ENCODE results near the gene GSK3B.

The GSK3B gene

DNA sequence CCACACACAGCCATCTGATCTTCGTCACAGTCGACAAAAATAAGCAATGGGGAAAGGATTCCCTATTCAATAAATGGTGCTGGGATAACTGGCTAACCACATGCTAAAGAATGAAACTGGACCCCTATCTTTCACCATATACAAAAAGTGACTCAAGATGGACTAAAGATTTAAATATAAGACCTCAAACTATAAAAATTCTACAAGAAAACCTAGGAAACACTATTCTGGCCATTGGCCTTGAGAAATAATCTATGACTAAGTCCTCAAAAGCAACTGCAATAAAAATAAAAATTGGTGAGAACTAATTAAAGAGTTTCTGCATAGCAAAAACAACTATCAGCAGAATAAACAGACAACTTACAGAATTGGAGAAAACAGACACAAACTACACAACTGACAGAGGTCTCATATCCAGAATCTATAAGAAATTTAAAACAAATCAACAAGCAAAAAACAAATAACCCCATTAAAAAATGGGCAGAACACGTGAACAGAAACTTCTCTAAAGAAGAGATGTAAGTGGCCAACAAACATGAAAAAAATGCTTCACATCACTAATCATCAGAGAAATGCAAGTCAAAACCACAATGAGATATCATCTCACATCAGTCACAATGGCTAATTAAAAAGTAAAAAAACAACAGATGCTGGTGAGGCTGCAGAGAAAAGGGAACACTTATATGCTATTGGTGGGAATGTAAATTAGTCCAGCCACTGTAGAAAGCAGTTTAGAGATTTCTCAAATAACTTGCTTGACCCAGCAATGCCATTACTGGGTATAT, 208.3 kb downstream of the GSK3B start:
- Histone ChIP-seq H3K36me3 (no peaks in the 10 kb centered on the region; the same call in 1 of the 2 replicates), H3K4me1 (0 out of 2 replicates have a peak, but pooled peaks cover 5% of the 10 kb centered on the region), H3K9me3 (no peaks in the 10 kb centered on the region), H3K4me3 (ENCODE audit: low read depth, low read length) (no peak overlapping the region), H3K27me3 (no peaks in the 10 kb centered on the region)
- no peak for DNase-seq
- TF ChIP-seq, protein P1, sequence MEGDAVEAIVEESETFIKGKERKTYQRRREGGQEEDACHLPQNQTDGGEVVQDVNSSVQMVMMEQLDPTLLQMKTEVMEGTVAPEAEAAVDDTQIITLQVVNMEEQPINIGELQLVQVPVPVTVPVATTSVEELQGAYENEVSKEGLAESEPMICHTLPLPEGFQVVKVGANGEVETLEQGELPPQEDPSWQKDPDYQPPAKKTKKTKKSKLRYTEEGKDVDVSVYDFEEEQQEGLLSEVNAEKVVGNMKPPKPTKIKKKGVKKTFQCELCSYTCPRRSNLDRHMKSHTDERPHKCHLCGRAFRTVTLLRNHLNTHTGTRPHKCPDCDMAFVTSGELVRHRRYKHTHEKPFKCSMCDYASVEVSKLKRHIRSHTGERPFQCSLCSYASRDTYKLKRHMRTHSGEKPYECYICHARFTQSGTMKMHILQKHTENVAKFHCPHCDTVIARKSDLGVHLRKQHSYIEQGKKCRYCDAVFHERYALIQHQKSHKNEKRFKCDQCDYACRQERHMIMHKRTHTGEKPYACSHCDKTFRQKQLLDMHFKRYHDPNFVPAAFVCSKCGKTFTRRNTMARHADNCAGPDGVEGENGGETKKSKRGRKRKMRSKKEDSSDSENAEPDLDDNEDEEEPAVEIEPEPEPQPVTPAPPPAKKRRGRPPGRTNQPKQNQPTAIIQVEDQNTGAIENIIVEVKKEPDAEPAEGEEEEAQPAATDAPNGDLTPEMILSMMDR (IDR thresholded peaks at IDR 0.05; ENCODE audit: low read depth, low read length), result no peak

DNA sequence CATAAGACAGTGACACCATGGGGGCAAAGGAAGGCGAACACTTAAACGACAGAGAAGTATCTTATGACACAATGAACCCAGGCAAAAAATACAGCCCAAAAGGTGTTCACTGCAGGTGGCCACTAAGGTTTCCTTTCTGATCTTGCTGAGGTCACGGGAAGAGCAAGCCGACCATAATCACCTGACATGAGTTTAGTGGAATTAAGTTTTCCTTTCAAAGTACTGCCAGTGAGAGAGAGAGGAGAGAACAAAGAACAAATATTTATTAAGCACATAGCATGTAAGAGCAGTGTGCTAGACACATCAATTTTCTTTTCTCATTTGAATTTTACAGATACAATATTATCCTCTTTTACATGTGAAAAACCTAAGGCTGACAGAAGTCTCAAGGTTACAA, 210.1 kb downstream of the GSK3B start:
- TF ChIP-seq, protein P1 (IDR thresholded peaks at IDR 0.05; ENCODE audit: low read depth, low read length), result no peak
- H3K4me3 ChIP-seq (ENCODE audit: low read depth, low read length), result no peak overlapping the region

DNA sequence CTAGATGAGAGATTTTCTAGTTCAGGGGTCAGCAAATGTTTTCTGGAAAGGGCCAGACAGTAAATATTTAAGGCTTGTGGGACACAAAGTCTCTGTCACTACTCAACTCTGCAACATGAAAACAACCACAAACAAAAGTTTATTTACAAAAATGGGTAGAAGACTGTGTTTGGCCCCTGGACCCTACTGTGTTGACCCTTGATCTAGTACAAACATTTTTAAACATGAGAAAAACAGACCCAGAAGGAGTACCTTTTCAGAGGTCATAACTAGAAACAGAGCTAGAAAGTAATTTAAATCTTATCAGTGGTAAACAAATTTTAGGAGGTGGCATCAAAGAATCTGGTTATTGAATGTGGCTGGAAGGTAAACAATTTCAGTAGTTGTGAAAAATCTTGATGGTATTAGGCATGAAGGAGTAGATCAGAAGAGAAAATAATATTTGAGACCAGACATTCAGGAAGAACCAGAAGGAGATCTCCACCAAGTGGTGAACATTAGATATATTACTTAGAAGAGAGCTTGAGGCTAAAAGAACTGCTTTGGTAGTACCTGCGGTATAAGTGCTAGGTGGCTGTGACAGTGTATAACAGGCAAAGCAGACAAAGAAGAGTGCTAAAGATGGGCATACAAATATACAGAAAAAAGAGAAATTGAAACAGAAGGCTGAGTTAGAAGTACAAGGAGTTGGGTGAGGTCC, 210.6 kb downstream of the GSK3B start:
- H3K9me3 ChIP-seq, result no peaks in the 10 kb centered on the region
- DNase-seq, result no peak
- TF ChIP-seq, protein P1 (IDR thresholded peaks at IDR 0.05; ENCODE audit: low read depth, low read length), result no peak
- no peaks in the 10 kb centered on the region for H3K27me3 ChIP-seq
- peaks cover 8% of the 10 kb centered on the region for H3K36me3 ChIP-seq
- H3K4me1 ChIP-seq, result 0 out of 2 replicates have a peak, but pooled peaks cover 5% of the 10 kb centered on the region
- H3K4me3 ChIP-seq (ENCODE audit: low read depth, low read length), result no peak overlapping the region

More for the DNA sequence above, 210.1 kb downstream of the GSK3B start:
- H3K4me1 ChIP-seq, result 0 out of 2 replicates have a peak, but pooled peaks cover 5% of the 10 kb centered on the region
- H3K36me3 ChIP-seq, result peaks cover 8% of the 10 kb centered on the region
- H3K27me3 ChIP-seq, result no peaks in the 10 kb centered on the region
- DNase-seq, result no peak
- H3K9me3 ChIP-seq, result no peaks in the 10 kb centered on the region

DNA sequence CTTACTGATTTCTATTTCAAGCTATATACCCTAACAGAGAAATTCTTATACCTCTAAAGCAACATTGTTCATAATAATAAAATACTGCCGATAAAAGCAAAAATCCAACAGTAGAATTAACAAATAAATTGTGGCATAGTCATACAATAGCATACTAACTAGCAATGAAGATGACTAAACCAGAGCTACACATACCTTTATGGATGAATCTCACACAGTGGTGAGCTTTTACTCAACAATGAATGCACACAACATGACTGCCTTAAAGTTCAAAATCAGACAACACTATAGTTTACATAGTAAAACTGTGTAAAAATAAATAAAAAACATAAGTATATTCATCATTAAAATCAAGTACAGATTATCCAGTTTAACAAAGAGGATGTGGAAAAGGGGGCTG, 213.3 kb downstream of the GSK3B start:
- H3K4me1 ChIP-seq, result 0 out of 2 replicates have a peak, but pooled peaks cover 5% of the 10 kb centered on the region
- H3K36me3 ChIP-seq, result peaks cover 8% of the 10 kb centered on the region
- no peak for DNase-seq
- H3K9me3 ChIP-seq, result no peaks in the 10 kb centered on the region
- H3K4me3 ChIP-seq (ENCODE audit: low read depth, low read length), result no peak overlapping the region
- TF ChIP-seq, protein P1 (IDR thresholded peaks at IDR 0.05; ENCODE audit: low read depth, low read length), result no peak
- no peaks in the 10 kb centered on the region for H3K27me3 ChIP-seq

DNA sequence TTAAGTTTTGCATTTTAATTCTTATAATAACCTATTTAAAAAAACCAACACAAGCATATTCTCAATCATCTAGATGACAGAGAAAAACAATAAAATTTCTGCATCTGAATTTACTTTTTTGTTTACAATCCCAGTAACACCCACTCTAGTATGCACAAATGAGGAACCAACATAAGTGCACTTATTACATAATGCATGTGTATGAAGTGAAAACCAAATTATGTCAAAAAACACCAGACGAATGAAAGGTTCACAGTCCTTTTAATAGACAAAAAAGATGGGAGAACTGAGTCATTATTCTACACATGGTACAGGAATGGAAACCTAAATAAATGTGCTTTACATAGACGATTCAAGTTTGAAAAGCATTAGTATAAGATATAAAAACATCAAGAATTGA, 220.6 kb downstream of the GSK3B start:
- no peaks in the 10 kb centered on the region for H3K27me3 ChIP-seq
- H3K9me3 ChIP-seq, result no peaks in the 10 kb centered on the region
- no peak for DNase-seq
- no peaks in the 10 kb centered on the region; the same call in none of the 2 replicates for H3K36me3 ChIP-seq
- H3K4me3 ChIP-seq (ENCODE audit: low read depth, low read length), result no peak overlapping the region
- no peaks in the 10 kb centered on the region for H3K4me1 ChIP-seq
- TF ChIP-seq, protein P1 (IDR thresholded peaks at IDR 0.05; ENCODE audit: low read depth, low read length), result no peak

DNA sequence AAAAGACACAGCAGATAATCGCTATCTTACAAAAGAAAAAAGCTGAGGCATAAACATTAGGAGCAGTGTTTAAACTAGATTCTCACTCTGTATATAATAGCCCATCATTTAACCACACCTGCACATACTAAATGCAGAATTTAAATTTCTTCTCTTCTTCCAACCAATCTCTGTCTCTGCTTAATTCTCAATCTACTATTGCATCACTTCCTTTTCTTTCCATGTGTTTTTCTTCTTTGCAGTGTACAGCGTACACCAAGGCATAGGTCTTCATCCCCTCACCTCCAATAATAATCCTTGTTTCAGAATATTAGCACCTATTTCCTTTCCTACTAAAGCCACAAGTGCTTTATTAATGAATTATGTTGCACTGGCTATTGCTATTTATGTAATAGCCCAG, 221.5 kb downstream of the GSK3B start:
- no peaks in the 10 kb centered on the region; the same call in none of the 2 replicates for H3K36me3 ChIP-seq
- DNase-seq, result no peak
- H3K4me1 ChIP-seq, result no peaks in the 10 kb centered on the region
- H3K9me3 ChIP-seq, result no peaks in the 10 kb centered on the region
- TF ChIP-seq, protein P1 (IDR thresholded peaks at IDR 0.05; ENCODE audit: low read depth, low read length), result no peak
- H3K4me3 ChIP-seq (ENCODE audit: low read depth, low read length), result no peak overlapping the region
- H3K27me3 ChIP-seq, result no peaks in the 10 kb centered on the region

All from BE2C (cell line).